Measurements from ENCODE around the gene GUCY2D. TPM values are rescaled to one million over a fixed set of nuclear protein-coding genes. Genes with fewer than 3 reads are reported as not detected.
"Not testable (repeated sequence)": the region's sequence is repeated elsewhere in the genome, so short reads cannot be mapped to it uniquely, and the experiment has no call there.

GUCY2D gene
- total RNA-seq: not detected

DNA sequence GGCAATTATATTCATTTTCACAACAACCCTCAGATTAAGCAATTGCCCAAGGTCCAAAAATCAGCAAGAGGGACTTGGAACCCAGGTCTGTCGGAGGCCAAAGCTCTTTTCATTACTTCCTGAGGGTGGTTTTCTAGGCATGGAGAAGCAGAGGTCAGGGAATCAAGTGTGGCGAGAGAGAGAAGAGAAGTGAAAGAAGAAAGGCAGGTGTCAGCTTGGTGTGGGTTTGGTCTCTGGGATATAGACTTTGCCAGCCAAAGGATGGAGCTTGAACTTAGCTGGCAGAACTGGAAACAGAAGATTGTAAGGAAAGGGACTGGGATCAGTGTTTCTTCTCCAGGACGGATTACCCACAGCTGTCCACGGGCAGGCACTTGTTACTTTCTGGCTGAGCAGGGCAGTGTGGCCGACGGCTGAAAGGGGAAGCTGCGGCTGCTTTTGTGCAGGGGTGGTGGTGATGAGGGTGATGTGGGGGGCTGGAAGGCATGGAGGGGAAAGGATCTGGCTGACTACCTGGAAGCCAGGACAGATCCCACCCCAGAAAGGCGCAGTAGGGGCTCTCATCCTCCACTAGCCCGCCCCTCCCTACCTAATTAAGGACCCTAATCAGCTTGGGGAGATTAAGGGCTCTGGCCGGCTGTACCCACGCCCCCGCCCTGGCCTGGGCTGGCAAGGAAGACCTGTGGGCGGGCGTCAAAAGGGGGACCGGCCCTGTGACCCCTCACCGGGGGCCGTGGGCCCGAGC lies at the start of gene GUCY2D:
Gene GUCY2D, plus strand, starts transcription at position 640 of the 745 bp plus-strand sequence. CDS start 433 bp downstream, outside the sequence.
- peaks cover 38% of the 10 kb centered on the region for H3K27me3 Mint-ChIP-seq
- H3K4me1 Mint-ChIP-seq: peaks cover 8% of the 10 kb centered on the region
- intact Hi-C loops (cut with DNase I, micrococcal nuclease): no loop called here
- DNase-seq (no peak), ATAC-seq (no peak)
- CTCF ChIA-PET: interaction anchor here (0.6 to 2.8 kb wide), 10 partner anchors 9 to 117 kb away, joined by 3 to 32 read pairs (median 5); no protein-coding TSS in a partner anchor
- H3K9me3 Mint-ChIP-seq (ENCODE audit: low read depth): no peaks in the 10 kb centered on the region
- POLR2A ChIA-PET: no interaction called here
- H3K4me3 Mint-ChIP-seq: no peak within 1 kb of the TSS
- H3K36me3 Mint-ChIP-seq (ENCODE audit: low read depth): no peaks in the 10 kb centered on the region
- no peak within 1 kb of the TSS for H3K27ac Mint-ChIP-seq

DNA sequence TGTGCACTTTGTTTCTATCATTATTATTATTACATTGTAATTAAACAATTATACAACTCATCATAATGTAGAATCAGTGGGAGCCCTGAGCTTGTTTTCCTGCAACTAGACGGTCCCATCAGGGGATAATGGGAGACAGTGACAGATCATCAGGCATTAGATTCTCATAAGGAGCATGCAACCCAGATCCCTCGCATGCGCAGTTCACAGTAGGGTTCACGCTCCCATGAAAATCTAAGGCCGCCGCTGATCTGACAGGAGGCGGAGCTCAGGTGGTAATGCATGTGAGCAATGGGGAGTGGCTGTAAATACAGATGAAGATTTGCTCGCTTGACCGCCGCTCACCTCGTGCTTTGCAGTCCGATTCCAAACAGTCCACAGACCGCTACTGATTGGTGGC lies 49.1 kb upstream of the GUCY2D start:
- H3K4me3 Mint-ChIP-seq; intact Hi-C loops (cut with DNase I, micrococcal nuclease); H3K9me3 Mint-ChIP-seq (ENCODE audit: low read depth); ATAC-seq; DNase-seq; H3K27me3 Mint-ChIP-seq; H3K27ac Mint-ChIP-seq: not testable (repeated sequence)
- ChIA-PET CTCF (interaction anchor here (0.6 to 2.4 kb wide), 7 partner anchors 11 to 166 kb away, joined by 3 to 14 read pairs (median 5); partner anchors contain the start of genes ALOXE3, CNTROB and TRAPPC1), POLR2A (interaction anchor here (1.0 kb wide), 1 partner anchor 20 kb away, joined by 3 read pairs; no protein-coding TSS in a partner anchor)
- Mint-ChIP-seq H3K36me3 (ENCODE audit: low read depth) (peaks cover 18% of the 10 kb centered on the region), H3K4me1 (peaks cover 22% of the 10 kb centered on the region)

DNA sequence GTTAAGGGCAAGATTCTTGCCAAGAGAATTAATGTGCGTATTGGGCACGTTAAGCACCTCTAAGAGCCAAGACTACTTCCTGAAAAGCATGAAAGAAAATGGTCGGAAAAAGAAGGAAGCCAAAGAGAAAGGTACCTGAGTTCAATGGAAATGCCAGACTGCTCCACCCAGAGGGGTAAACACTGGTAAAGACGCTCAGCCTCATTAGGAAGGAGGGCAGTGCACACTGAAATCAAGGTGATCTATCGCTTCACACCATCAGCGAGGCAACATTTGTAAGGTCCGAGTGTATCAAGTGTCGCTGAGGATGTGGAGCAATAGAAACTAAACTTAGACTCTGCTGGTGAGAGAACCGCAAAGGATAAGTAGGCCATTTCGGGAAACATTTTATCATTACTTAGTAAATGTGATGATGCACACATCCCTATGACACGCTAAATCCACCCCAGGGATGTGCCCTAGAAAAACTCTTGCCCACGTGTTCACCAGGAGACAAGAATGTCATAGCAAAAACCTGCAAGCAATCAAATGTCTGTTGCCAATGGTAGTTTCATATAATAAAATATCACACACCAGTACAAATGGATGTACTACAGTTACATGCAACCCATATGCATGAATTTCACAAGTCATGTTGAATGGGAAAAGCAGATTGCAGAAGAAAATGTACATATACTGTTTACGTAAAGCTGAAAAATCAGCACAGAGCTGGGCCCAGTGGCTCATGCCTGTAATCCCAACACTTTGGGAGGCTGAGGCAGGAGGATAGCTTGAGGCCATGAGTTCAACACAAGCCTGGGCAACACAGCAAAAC lies 46.8 kb upstream of the GUCY2D start:
- no peak overlapping the region for H3K27ac Mint-ChIP-seq
- POLR2A ChIA-PET: interaction anchor here (0.6 kb wide), 1 partner anchor 471 kb away, joined by 3 read pairs; no protein-coding TSS in a partner anchor
- no peaks in the 10 kb centered on the region for H3K9me3 Mint-ChIP-seq (ENCODE audit: low read depth)
- intact Hi-C loops (cut with DNase I, micrococcal nuclease): no loop called here
- H3K4me1 Mint-ChIP-seq: peaks cover 20% of the 10 kb centered on the region
- DNase-seq (no peak), ATAC-seq (no peak)
- CTCF ChIA-PET: interaction anchor here (1.3 to 1.7 kb wide), 3 partner anchors 11 to 119 kb away, joined by 3 to 5 read pairs (median 5); no protein-coding TSS in a partner anchor
- no peak overlapping the region for H3K4me3 Mint-ChIP-seq
- H3K36me3 Mint-ChIP-seq (ENCODE audit: low read depth): peaks cover 3% of the 10 kb centered on the region
- peaks cover 2% of the 10 kb centered on the region for H3K27me3 Mint-ChIP-seq

DNA sequence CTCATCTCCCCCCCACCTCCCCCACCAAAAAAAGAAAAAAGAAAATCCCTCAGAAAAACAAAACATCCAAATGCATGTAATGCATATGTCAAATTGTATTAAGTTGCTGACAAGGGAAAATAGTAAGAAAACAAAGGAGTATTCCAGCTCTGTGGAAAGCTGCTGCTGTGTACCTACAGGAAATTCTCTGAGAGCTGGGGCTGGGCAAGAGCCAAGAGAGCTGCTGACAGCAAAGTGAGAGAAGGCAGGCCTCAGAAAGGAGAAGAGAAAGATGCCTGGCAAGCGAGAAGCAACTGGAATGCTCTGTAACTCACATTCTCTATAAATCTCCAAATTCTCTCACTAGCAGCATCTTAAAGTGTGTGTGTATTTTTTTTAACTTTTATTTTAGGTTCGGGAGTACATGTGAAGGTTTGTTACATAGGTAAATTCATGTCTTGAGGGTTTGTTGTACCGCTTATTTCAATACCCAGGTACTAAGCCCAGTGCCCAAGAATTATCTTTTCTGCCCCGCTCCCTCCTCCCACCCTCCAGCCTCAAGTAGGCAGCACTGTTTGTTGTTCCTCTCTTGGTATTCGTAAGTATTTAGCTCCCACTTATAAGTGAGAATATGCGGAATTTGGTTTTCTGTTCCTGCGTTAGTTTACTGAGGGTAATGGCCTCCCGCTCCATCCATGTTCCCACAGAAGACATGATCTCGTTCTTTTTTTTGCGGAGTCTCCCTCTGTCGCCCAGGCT lies 46.0 kb upstream of the GUCY2D start:
- ChIA-PET CTCF (interaction anchor here (1.0 to 1.7 kb wide), 3 partner anchors 17 to 118 kb away, joined by 3 to 5 read pairs (median 3); no protein-coding TSS in a partner anchor), POLR2A (interaction anchor here (0.6 kb wide), 1 partner anchor 472 kb away, joined by 3 read pairs; no protein-coding TSS in a partner anchor)
- no peak overlapping the region for H3K27ac Mint-ChIP-seq
- no peak for ATAC-seq
- no peak for DNase-seq
- H3K27me3 Mint-ChIP-seq: peaks cover 2% of the 10 kb centered on the region
- intact Hi-C loops (cut with DNase I, micrococcal nuclease): no loop called here
- peaks cover 1% of the 10 kb centered on the region for H3K36me3 Mint-ChIP-seq (ENCODE audit: low read depth)
- no peak overlapping the region for H3K4me3 Mint-ChIP-seq
- H3K4me1 Mint-ChIP-seq: peaks cover 13% of the 10 kb centered on the region
- no peaks in the 10 kb centered on the region for H3K9me3 Mint-ChIP-seq (ENCODE audit: low read depth)

DNA sequence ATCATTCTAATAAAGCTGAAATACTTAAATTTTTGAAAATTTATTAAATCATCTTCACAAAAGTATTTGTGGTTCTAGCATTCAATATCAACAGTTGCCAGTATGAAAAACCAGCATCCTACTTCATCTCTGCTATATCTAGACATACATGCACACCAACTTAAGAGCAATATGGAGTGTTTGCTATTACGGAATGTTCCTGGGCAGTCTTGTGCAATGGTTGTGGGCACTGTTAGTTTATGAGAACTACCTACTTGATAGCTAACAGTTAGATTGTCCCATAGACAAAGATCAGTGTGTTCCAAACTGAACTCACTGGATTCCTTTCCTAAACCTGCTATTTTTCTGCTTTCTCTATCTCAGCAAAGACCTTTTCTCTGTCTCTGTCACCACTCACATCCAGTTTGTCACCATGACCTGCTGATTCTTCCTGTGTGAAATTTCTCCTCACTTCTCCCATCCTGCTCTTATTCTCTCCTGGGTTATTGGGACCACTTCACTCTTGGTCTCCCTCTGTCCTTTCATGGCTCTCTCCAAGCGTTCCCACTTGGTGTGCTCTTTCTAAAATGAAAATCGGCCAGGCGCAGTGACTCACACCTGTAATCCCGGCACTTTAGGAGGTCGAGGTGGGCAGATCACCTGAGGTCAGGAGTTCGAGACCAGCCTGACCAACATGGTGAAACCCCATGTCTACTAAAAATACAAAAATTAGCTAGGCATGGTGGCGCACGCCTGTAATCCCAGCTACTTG lies 42.7 kb upstream of the GUCY2D start:
- H3K4me3 Mint-ChIP-seq: no peak overlapping the region
- H3K4me1 Mint-ChIP-seq: no peaks in the 10 kb centered on the region
- ChIA-PET CTCF (interaction anchor here (0.6 to 1.4 kb wide), 3 partner anchors 21 to 159 kb away, joined by 3 to 5 read pairs (median 3); no protein-coding TSS in a partner anchor), POLR2A (no interaction called here)
- H3K27me3 Mint-ChIP-seq: peaks cover 4% of the 10 kb centered on the region
- no peak overlapping the region for H3K27ac Mint-ChIP-seq
- no peaks in the 10 kb centered on the region for H3K36me3 Mint-ChIP-seq (ENCODE audit: low read depth)
- ATAC-seq: no peak
- DNase-seq: no peak
- H3K9me3 Mint-ChIP-seq (ENCODE audit: low read depth): no peaks in the 10 kb centered on the region
- intact Hi-C loops (cut with DNase I, micrococcal nuclease): no loop called here

DNA sequence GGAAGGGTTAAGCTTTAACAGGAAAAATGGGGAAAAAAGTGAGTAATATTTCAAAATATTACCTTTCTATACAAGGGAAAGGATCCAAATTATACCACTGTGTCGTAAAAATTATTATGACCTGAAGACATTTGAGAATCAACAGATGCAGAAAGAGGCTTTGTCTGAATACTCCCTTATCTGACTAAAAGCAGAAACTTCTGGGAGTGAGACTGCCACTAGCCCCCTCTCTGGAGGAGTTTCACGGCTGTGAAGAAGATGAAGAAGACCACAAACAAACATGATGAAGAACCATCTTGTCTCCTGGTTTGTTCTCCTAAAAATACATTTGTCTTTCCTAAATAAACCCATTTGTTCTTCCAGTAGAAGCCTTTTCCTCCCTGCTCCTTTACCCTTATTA lies 41.0 kb upstream of the GUCY2D start:
- ATAC-seq (no peak), DNase-seq (no peak)
- H3K27me3 Mint-ChIP-seq: peaks cover 4% of the 10 kb centered on the region
- no peaks in the 10 kb centered on the region for H3K4me1 Mint-ChIP-seq
- H3K9me3 Mint-ChIP-seq (ENCODE audit: low read depth): no peaks in the 10 kb centered on the region
- intact Hi-C loops (cut with DNase I, micrococcal nuclease): no loop called here
- H3K27ac Mint-ChIP-seq: no peak overlapping the region
- no peak overlapping the region for H3K4me3 Mint-ChIP-seq
- POLR2A ChIA-PET: no interaction called here
- CTCF ChIA-PET: interaction anchor here (0.7 to 1.8 kb wide), 3 partner anchors 10 to 229 kb away, joined by 3 to 5 read pairs (median 3); no protein-coding TSS in a partner anchor
- no peaks in the 10 kb centered on the region for H3K36me3 Mint-ChIP-seq (ENCODE audit: low read depth)

DNA sequence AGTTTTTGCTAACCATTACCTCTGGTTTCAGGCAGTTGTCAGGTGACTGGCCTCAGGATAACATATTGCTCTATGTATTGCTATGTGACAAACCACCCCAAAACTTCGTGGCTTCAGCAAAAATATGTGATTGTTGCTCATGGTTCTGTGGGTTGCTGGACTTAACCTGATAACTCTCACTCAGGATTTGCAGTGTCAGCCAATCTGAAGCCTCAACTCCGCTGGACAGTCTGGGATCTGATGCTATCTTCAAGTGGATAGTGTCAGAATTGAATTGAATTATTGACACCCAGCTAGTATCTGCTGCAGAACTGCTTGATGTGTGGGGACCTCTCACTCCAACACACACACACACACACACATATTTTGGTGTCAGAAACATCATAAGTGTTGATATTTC lies 34.7 kb upstream of the GUCY2D start:
- Mint-ChIP-seq H3K4me1 (no peaks in the 10 kb centered on the region), H3K4me3 (no peak overlapping the region), H3K36me3 (ENCODE audit: low read depth) (no peaks in the 10 kb centered on the region), H3K9me3 (ENCODE audit: low read depth) (no peaks in the 10 kb centered on the region), H3K27me3 (peaks cover 2% of the 10 kb centered on the region), H3K27ac (no peak overlapping the region)
- DNase-seq: no peak
- POLR2A ChIA-PET: no interaction called here
- CTCF ChIA-PET: no interaction called here
- no peak for ATAC-seq
- intact Hi-C loops (cut with DNase I, micrococcal nuclease): no loop called here

DNA sequence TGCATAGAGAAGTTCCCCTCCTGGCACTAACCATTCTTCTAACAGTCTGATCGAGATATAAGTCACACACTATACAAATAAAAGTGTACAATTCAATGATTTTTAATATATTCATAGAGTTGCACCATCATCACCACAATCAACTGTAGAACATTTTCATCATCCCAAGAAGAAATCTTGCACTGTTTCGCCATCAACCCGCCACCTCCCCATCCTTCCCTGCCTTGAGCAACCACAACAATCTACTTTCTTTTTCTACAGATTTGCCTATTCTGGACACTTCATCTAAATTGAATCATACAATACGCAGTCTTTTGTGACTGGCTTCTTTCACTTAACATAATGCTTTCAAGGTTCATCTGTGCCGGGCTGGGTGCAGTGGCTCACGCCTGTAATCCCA lies 33.0 kb upstream of the GUCY2D start:
- ATAC-seq: no peak
- H3K36me3 Mint-ChIP-seq (ENCODE audit: low read depth): no peaks in the 10 kb centered on the region
- intact Hi-C loops (cut with DNase I, micrococcal nuclease): no loop called here
- ChIA-PET CTCF (no interaction called here), POLR2A (no interaction called here)
- no peak overlapping the region for H3K4me3 Mint-ChIP-seq
- H3K27ac Mint-ChIP-seq: no peak overlapping the region
- peaks cover 3% of the 10 kb centered on the region for H3K9me3 Mint-ChIP-seq (ENCODE audit: low read depth)
- H3K27me3 Mint-ChIP-seq: peaks cover 2% of the 10 kb centered on the region
- H3K4me1 Mint-ChIP-seq: no peaks in the 10 kb centered on the region
- no peak for DNase-seq

DNA sequence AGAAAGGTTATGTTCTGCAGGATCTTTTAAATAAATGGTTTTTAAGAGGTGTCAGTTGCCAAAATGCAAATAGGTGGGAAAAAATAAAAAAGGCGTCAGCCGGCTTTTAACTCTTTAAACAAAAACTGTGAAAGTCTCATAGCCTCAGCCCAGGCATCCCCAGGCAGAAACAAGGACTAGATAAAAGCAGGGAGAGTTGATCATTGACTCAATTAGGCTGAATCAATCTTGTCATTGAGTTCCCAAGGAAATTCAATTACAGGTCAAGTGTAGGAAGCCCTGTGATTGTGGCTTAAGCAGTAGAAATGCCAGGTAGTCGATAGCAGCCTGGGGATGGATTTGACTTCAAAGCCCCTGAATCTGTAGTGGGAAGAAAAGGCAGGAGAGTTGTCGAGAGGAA lies 30.8 kb upstream of the GUCY2D start:
- no peak for ATAC-seq
- Mint-ChIP-seq H3K4me3 (no peak overlapping the region), H3K36me3 (ENCODE audit: low read depth) (no peaks in the 10 kb centered on the region), H3K27ac (no peak overlapping the region), H3K9me3 (ENCODE audit: low read depth) (peaks cover 15% of the 10 kb centered on the region), H3K27me3 (peaks cover 5% of the 10 kb centered on the region), H3K4me1 (no peaks in the 10 kb centered on the region)
- no peak for DNase-seq
- intact Hi-C loops (cut with DNase I, micrococcal nuclease): no loop called here
- CTCF ChIA-PET: interaction anchor here (0.6 to 2.6 kb wide), 7 partner anchors 11 to 147 kb away, joined by 3 to 12 read pairs (median 3); no protein-coding TSS in a partner anchor
- POLR2A ChIA-PET: no interaction called here

DNA sequence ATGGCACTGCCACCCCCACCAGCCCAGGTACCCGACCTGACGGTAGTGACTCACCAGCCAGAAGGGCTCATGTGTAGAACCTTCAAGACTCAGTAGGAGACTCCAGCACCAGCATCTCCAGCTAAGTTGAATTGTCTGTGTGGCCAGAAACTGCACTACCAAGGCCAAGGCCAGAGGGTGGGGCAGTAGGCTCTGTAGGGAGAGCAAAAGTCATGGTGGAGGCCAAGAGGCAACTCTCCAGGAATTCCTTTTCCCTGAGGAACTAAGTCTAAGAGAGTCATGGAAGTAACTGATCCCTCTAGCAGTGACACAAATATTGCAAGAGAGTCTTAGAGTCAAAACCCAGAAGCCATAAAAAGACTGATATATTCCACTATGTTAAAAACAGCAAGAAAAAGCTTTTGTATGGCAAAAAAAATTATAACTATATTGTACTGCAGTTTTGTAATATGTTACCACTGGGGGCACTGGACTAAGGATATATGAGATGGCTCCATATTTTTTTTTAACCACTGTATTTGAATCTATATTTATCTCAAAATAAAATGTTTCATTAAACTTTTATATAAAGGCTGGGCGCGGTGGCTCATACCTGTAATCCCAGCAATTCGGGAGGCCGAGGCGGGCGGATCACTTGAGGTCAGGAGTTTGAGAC lies 30.2 kb upstream of the GUCY2D start:
- Mint-ChIP-seq H3K4me3 (no peak overlapping the region), H3K4me1 (no peaks in the 10 kb centered on the region), H3K27me3 (peaks cover 5% of the 10 kb centered on the region), H3K27ac (no peak overlapping the region), H3K36me3 (ENCODE audit: low read depth) (no peaks in the 10 kb centered on the region), H3K9me3 (ENCODE audit: low read depth) (peaks cover 15% of the 10 kb centered on the region)
- ChIA-PET CTCF (interaction anchor here (0.7 to 2.6 kb wide), 7 partner anchors 11 to 107 kb away, joined by 3 to 12 read pairs (median 3); no protein-coding TSS in a partner anchor), POLR2A (interaction anchor here (0.6 to 0.7 kb wide), 2 partner anchors 24 to 237 kb away, joined by 3 to 4 read pairs; no protein-coding TSS in a partner anchor)
- no peak for DNase-seq
- ATAC-seq: no peak
- intact Hi-C loops (cut with DNase I, micrococcal nuclease): no loop called here

Data from activated CD4-positive, alpha-beta T cell treated with anti-CD3 and anti-CD28 coated beads for 36 hours (primary cell).